Astrocyte (in vitro differentiated cells and primary cell): Measurements from ENCODE around the gene TFF1. TPM values are rescaled to one million over a fixed set of nuclear protein-coding genes. Genes with fewer than 3 reads are reported as not detected.

Experiments used
- DNase-seq: peaks from one replicate; pipeline ENCODE4 v3.0.0-alpha.2; 2010; ENCODE audit warnings: low read depth
- FAIRE-seq: peaks from 2 replicates; lab custom pipeline; 2011; peaks lifted over from hg19 to GRCh38; lab: Jason Lieb, UNC
- H2AFZ ChIP-seq: 2 replicates; pipeline ENCODE4 v1.6.0; 2012; ENCODE audit warnings: low read depth, low read length, inconsistent platforms
- H3K27ac ChIP-seq: 2 replicates; pipeline ENCODE4 v1.5.1; 2011; ENCODE audit warnings: low read depth, low read length, inconsistent platforms
- H3K27me3 ChIP-seq: 2 replicates; pipeline ENCODE4 v1.6.0; 2011; ENCODE audit warnings: low read length, inconsistent platforms; ENCODE audit not compliant: insufficient read depth
- H3K36me3 ChIP-seq: 2 replicates; pipeline ENCODE4 v1.5.1; 2011; ENCODE audit warnings: low read length, inconsistent platforms; ENCODE audit not compliant: insufficient read depth
- H3K4me1 ChIP-seq: 2 replicates; pipeline ENCODE4 v1.5.1; 2011; ENCODE audit warnings: low read length, inconsistent platforms; ENCODE audit not compliant: insufficient read depth
- H3K4me2 ChIP-seq: 2 replicates; pipeline ENCODE4 v1.6.0; 2012; ENCODE audit warnings: low read length, inconsistent platforms
- H3K4me3 ChIP-seq: 2 replicates; pipeline ENCODE4 v1.5.1; 2011; ENCODE audit warnings: low read depth, mild to moderate bottlenecking, low read length, inconsistent platforms; ENCODE audit not compliant: insufficient read depth
- H3K79me2 ChIP-seq: 2 replicates; pipeline ENCODE4 v1.6.0; 2012; ENCODE audit warnings: mild to moderate bottlenecking, low read length, inconsistent platforms; ENCODE audit not compliant: insufficient read depth
- H3K9ac ChIP-seq: 2 replicates; pipeline ENCODE4 v1.6.0; 2012; ENCODE audit warnings: mild to moderate bottlenecking, low read length, inconsistent platforms
- H3K9me3 ChIP-seq: 2 replicates; pipeline ENCODE4 v1.5.1; 2012; ENCODE audit warnings: low read depth, mild to moderate bottlenecking, low read length, inconsistent platforms; ENCODE audit not compliant: insufficient read depth
- H4K20me1 ChIP-seq: 2 replicates; pipeline ENCODE4 v1.6.0; 2012; ENCODE audit warnings: low read length, inconsistent platforms; ENCODE audit not compliant: insufficient read depth
- H3K27ac Mint-ChIP-seq: one replicate; pipeline ENCODE4 v1.8.0; 2021; ENCODE audit warnings: mild to moderate bottlenecking, mixed read lengths; ENCODE audit not compliant: unreplicated experiment
- H3K27me3 Mint-ChIP-seq: one replicate; pipeline ENCODE4 v1.8.0; 2021; ENCODE audit warnings: low read depth, mixed read lengths; ENCODE audit not compliant: unreplicated experiment
- H3K36me3 Mint-ChIP-seq: one replicate; pipeline ENCODE4 v1.8.0; 2021; ENCODE audit warnings: low read depth, mixed read lengths; ENCODE audit not compliant: unreplicated experiment
- H3K4me1 Mint-ChIP-seq: one replicate; pipeline ENCODE4 v1.8.0; 2021; ENCODE audit warnings: low read depth, mixed read lengths; ENCODE audit not compliant: unreplicated experiment
- H3K4me3 Mint-ChIP-seq: one replicate; pipeline ENCODE4 v1.8.0; 2021; ENCODE audit warnings: mild to moderate bottlenecking, moderate library complexity, mixed read lengths; ENCODE audit not compliant: unreplicated experiment
- H3K9me3 Mint-ChIP-seq: one replicate; pipeline ENCODE4 v1.8.0; 2021; ENCODE audit warnings: mild to moderate bottlenecking, mixed read lengths; ENCODE audit not compliant: unreplicated experiment
- CTCF ChIP-seq: IDR thresholded peaks from 2 replicates; pipeline ENCODE4 v1.5.1; 2011; ENCODE audit warnings: low read depth, mild to moderate bottlenecking, inconsistent platforms, low read length, moderate library complexity; ENCODE audit not compliant: insufficient read depth
- EZH2 ChIP-seq: IDR thresholded peaks from 2 replicates; pipeline ENCODE4 v1.6.1; 2012; ENCODE audit warnings: mild to moderate bottlenecking, low read length, inconsistent platforms; ENCODE audit not compliant: insufficient read depth
- total RNA-seq: library from RNA; stranded (reverse); gene quantifications from 2 replicates; pipeline ENCODE4 v1.2.1, GENCODE V29; 2021

The TFF1 gene
- total RNA-seq, 1 donor from 2014 or later: not detected

- Mint-ChIP-seq H3K36me3 (no peaks in the 10 kb centered on the region), H3K4me1 (peaks cover 11% of the 10 kb centered on the region), H3K9me3 (peaks cover 2% of the 10 kb centered on the region), H3K4me3 (no peak overlapping the region), H3K27me3 (peaks cover 22% of the 10 kb centered on the region), H3K27ac (no peak overlapping the region)
- Histone ChIP-seq H3K36me3 (no peaks in the 10 kb centered on the region), H3K79me2 (no peaks in the 10 kb centered on the region), H4K20me1 (no peaks in the 10 kb centered on the region), H3K4me1 (no peaks in the 10 kb centered on the region), H3K4me2 (no peak overlapping the region), H3K9me3 (no peaks in the 10 kb centered on the region), H3K27ac (no peak overlapping the region), H3K27me3 (no peaks in the 10 kb centered on the region), H3K4me3 (no peak overlapping the region), H3K9ac (no peak overlapping the region), H2AFZ (no peak overlapping the region)
- FAIRE-seq (no peak), DNase-seq (no peak)
- TF ChIP-seq EZH2 (no peak), CTCF (no peak)
Measured at GRCh38 chr21:42321845-42322244, 44.5 kb downstream of the TFF1 start.

- Histone ChIP-seq H4K20me1 (no peaks in the 10 kb centered on the region), H3K27ac (no peak overlapping the region), H2AFZ (no peak overlapping the region), H3K4me3 (no peak overlapping the region), H3K4me2 (no peak overlapping the region), H3K4me1 (no peaks in the 10 kb centered on the region), H3K27me3 (no peaks in the 10 kb centered on the region), H3K9me3 (no peaks in the 10 kb centered on the region), H3K36me3 (no peaks in the 10 kb centered on the region), H3K79me2 (no peaks in the 10 kb centered on the region), H3K9ac (no peak overlapping the region)
- Mint-ChIP-seq H3K4me3 (no peak overlapping the region), H3K4me1 (peaks cover 12% of the 10 kb centered on the region), H3K36me3 (no peaks in the 10 kb centered on the region), H3K27me3 (peaks cover 26% of the 10 kb centered on the region), H3K9me3 (peaks cover 2% of the 10 kb centered on the region), H3K27ac (no peak overlapping the region)
- no peak for FAIRE-seq
- no peak for DNase-seq
- TF ChIP-seq CTCF (no peak), EZH2 (no peak)
Measured at GRCh38 chr21:42321231-42321630, 45.1 kb downstream of the TFF1 start.

GRCh38 chr21:42320791-42321190 is 45.5 kb downstream of the TFF1 start:
- Histone ChIP-seq H3K27ac (no peak overlapping the region), H3K9me3 (no peaks in the 10 kb centered on the region), H3K4me1 (no peaks in the 10 kb centered on the region), H3K4me2 (no peak overlapping the region), H3K27me3 (no peaks in the 10 kb centered on the region), H3K36me3 (no peaks in the 10 kb centered on the region), H3K4me3 (no peak overlapping the region), H3K79me2 (no peaks in the 10 kb centered on the region), H4K20me1 (no peaks in the 10 kb centered on the region), H2AFZ (no peak overlapping the region), H3K9ac (no peak overlapping the region)
- H3K9me3 Mint-ChIP-seq: peaks cover 2% of the 10 kb centered on the region
- H3K27ac Mint-ChIP-seq: no peak overlapping the region
- no peak overlapping the region for H3K4me3 Mint-ChIP-seq
- TF ChIP-seq EZH2 (no peak), CTCF (no peak)
- peaks cover 26% of the 10 kb centered on the region for H3K27me3 Mint-ChIP-seq
- FAIRE-seq (no peak), DNase-seq (no peak)
- H3K4me1 Mint-ChIP-seq: peaks cover 12% of the 10 kb centered on the region
- H3K36me3 Mint-ChIP-seq: no peaks in the 10 kb centered on the region
